ENCODE results near the gene GCAT. TPM values are rescaled to one million over a fixed set of nuclear protein-coding genes. Genes with fewer than 3 reads are reported as not detected.

GCAT gene
- polyA plus RNA-seq, 4 donors, result 5.7 to 18.6 (median 12.5) TPM

DNA sequence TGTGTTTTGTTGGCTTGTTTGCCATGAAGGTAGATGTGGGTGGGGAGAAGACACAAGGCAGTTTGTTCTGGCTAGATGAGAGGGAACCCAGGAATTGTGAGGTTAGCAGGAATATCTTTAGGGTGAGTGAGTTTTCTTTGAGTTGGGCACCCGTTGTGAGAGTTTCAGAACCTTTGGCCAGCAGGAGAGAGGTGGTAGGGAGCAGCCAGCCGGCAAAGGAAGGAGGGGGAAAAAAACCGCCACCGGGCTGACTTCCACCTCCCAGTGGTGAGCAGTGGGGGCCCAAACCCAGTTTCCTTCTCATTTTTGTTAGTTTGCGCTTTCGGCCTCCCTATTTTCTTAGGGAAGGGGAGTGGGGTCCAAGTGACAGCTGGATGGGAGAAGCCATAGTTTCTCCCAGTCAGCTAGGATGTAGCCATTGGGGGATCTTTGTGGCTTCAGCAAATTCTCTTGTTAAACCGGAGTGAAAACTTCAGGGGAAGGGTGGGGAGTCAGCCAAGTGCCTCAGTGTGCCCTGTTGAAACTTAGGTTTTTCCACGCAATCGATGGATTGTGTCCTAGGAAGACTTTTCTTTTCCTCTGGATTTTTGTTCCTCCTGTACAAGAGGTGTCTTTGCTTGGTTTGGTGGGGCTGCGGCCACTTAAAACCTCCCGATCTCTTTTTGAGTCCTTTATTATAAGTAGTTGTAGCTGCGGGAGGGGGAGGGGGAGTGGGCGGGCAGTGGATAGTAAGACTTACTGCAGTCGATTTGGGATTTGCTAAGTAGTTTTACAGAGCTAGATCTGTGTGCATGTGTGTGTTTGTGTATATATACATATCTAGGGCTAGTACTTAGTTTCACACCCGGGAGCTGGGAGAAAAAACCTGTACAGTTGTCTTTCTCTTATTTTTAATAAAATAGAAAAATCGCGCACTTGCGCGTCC, 1.1 kb upstream of the GCAT start:
- DNase-seq (ENCODE audit: low read depth in 4 of 4, low spot score in 3 of 4), result no peak

DNA sequence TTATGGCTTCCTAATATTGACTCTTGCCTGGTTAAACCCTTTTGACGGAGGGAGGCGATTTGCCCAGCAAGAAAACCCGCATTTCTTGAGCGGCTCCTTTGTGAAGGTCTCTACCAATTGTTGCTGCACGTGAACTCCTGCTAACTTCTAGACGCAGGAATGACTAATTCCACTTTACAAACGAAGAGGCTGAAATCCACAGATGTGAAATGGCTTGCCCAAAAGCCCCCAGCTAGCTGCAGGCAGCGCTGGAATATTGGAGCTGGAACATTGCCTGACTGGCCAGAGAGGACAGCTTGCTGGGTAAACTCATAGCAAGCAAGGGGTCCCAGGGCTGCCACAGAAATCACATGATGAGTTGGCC, 542 bp downstream of the GCAT start:
- no peak for DNase-seq (ENCODE audit: low read depth in 4 of 4, low spot score in 3 of 4)

DNA sequence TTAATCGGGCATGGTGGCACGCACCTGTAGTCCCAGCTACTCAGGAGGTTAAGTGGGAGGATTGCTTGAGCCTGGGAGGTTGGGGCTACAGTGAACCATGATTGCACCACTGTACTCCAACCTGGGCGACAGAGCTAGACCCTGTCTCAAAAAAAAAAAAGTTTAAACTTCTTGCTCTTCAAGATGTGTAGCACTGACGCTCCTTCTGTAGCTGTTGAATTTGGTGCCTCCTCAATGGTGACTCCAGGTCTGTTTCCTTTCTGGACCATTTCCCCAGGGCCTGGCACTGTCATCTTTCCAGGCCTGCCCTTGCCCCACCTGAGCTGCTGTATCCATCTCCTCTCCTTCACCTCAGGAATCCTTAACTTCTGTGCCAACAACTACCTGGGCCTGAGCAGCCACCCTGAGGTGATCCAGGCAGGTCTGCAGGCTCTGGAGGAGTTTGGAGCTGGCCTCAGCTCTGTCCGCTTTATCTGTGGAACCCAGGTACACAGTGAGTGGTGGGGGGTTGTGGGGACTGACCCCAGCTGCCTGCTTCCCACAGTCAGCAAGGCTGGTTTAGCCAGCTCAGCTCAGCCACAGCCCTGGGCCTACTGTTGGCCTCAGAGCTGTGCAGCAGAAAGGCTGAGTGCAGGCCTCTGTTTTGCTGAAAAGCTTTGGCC, 2.1 kb downstream of the GCAT start:
- DNase-seq (ENCODE audit: low read depth in 4 of 4, low spot score in 3 of 4), result no peak

DNA sequence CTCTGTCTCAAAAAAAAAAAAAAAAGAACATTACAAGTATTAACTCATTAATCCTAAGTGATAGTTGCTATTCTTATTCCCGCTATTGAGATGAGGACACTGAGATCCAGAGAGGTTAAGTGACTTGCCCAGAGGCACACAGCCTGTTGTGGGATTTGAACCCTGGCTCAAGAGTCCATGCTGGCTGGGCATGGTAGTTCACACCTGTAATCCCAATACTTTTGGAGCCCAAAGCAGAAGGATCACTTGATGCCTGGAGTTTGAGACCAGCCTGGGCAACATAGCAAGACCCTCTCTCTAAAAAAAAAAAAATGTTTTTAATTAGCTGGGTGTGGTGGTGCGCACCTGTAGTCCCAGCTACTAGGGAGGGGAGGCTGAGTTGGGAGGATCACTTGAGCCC, 4.1 kb downstream of the GCAT start:
- no peak for DNase-seq (ENCODE audit: low read depth in 4 of 4, low spot score in 3 of 4)

DNA sequence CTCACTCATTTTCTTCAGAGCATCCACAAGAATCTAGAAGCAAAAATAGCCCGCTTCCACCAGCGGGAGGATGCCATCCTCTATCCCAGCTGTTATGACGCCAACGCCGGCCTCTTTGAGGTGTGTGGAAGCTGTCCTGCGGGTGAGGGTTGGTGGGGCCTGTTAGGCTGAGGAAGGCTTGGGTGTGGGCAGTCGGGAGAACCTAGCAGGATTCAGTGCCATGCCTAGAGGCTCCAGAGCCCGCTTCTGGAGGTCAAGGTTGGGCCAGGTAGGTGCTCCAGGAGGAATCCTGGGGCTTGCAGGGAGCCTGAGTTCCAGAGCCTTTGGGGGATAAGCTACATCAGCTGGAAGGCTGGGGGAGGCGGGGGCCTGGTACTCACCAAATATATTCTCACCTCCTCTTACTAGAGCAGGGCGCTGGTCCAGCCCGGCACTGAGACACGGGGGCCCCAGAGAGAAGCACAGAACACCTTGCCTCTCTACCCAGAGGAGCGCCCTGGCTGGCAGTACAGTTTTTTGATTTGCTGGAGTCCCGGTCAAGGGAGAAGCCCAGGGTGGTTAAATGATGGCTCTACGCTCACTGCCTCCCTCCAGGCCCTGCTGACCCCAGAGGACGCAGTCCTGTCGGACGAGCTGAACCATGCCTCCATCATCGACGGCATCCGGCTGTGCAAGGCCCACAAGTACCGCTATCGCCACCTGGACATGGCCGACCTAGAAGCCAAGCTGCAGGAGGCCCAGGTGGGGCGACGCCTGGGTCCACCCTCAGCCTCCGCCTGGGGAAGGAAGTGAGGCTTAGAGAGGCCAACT, 5.3 kb downstream of the GCAT start:
- no peak for DNase-seq (ENCODE audit: low read depth in 4 of 4, low spot score in 3 of 4)

DNA sequence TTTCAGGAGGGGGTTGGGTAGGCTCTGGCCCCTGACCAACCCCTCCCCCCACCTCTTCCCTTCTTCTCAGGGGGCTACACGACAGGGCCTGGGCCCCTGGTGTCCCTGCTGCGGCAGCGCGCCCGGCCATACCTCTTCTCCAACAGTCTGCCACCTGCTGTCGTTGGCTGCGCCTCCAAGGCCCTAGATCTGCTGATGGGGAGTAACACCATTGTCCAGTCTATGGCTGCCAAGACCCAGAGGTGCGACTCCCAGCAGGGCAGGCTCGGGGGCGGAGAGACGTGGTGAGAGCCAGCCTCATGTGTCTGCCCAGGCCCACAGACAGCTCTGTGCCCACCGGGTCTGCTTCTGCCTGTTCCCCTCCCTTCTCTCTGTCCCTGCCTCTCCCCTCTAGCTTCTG, 7.9 kb downstream of the GCAT start:
- DNase-seq (ENCODE audit: low read depth in 4 of 4, low spot score in 3 of 4), result no peak

DNA sequence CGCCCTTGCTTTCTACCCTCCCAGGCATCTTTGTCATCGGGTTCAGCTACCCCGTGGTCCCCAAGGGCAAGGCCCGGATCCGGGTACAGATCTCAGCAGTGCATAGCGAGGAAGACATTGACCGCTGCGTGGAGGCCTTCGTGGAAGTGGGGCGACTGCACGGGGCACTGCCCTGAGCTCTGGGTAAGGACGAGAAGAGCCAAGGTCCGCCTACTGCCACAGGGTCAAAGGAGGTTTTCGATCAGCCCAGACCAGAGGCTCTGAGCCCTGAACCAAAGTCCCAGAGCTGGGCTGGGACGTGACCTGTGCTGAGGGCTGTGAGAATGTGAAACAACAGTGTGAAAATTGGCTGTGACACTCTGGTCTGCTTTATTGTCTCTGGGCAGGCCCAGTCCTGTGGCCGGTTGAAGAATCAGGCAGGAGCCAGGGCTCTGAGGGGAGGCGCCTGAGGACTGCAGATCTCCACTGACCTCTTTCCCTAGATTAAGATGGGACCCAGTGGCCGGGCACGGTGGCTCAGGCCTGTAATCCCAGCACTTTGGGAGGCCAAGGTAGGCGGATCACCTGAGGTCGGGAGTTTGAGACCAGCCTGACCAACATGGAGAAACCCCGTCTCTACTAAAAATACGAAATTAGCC, 8.9 kb downstream of the GCAT start:
- DNase-seq (ENCODE audit: low read depth in 4 of 4, low spot score in 3 of 4), result no peak

DNA sequence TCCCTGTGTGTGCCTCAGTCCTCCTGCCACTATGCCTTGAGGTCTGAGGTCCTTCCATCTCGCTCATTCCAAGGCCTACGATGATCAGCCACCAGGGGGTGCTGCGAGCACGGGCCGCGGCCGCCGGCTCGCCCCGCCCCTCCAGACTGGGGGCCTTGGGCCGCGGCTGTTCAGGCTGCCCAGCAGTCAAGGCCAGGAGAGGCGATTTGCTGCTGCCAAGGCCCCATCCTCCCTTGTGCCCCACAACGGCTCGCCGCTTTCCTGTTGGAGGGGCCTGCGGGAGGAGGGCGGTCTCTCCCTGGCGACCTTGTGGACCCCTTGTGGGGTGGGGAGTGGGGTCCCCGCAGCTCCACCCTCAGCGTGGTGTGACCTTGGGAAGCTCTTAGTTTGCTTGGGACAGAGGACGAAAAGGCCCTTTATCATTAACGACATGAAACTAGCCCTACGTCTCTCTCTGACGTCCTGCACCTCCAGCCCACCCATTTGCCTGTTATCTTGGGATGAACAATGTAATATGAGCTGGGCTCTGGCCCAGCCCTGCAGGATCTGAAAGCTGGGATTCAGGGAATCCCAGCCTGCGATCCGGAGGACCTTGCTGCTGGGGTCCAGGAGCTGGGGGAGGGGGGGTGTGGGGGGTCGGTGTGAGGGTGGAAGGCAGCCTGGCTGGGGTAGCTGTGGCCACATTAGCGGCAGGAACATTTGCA, 10.1 kb downstream of the GCAT start:
- no peak for DNase-seq (ENCODE audit: low read depth in 4 of 4, low spot score in 3 of 4)

DNA sequence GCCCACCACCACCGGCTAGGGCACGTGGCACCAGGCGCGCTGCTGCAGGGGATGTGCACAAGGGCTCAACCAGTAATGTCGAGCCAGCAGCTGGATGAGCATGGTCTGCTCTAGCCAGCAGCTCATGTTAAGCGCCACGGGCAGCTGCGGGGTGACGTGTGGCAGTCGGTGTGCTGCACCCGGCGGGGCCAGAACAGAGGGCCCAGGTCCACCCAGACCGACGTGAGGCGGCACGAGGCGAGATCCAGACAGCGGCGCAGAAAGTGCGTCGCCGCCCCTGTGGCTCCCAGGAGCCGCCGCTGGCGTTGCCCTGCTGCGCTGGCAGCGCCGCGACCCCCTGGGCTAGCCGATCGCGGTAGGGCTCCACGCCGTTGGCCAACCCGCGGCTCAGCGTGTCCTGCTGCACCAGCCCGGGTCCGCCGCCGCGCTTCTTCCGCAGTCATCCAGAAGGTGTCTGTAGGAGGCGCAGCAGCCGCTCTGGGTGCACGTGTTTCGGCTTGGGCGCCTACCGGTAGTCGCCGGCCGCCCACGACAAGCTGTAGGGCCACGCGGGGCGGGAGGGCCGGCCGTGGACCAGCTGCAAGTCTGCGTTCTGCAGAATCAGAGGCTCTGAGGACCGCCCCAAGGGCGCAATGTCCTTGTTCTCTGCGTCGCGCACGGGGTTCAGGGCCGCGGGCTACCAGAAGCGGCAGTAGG, 10.8 kb downstream of the GCAT start:
- DNase-seq (ENCODE audit: low read depth in 4 of 4, low spot score in 3 of 4), result no peak

DNA sequence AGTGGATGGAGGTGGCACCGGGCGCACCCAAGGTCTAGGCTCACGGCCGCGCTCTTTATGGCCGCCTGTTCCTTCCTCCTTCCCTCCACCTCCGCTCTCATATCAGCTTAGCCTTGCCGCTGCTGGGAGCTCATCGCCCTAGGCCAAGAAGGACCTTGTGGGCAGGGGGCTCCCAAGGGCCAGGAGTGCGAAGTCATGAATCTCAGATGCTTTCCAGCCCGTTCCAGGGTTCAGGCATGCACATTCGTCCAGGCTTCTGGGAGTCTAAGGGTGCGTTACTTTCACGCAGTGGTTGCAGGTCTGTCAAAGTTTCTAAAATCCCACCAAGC, 11.3 kb downstream of the GCAT start:
- DNase-seq (ENCODE audit: low read depth in 4 of 4, low spot score in 3 of 4), result no peak

DNA sequence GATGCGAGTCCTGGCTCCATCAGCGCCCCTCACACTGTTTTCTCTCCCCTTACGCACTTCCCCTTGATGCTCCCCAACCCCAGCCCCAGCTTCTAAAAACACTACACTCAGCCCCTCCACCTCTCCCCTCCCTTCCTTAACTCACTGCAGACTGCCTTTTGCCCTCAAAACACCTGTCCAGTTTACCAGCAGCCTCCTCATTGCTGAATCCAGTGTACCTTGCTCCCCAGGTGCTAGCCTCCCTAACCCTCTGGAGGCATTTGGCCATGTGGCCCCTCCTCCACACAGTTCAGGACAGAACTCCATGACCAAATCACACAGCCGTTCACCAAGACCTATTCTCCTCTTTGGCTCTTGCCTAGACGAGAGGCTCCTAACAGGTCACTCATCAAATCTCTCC, 12.6 kb downstream of the GCAT start:
- DNase-seq (ENCODE audit: low read depth in 4 of 4, low spot score in 3 of 4), result no peak

DNA sequence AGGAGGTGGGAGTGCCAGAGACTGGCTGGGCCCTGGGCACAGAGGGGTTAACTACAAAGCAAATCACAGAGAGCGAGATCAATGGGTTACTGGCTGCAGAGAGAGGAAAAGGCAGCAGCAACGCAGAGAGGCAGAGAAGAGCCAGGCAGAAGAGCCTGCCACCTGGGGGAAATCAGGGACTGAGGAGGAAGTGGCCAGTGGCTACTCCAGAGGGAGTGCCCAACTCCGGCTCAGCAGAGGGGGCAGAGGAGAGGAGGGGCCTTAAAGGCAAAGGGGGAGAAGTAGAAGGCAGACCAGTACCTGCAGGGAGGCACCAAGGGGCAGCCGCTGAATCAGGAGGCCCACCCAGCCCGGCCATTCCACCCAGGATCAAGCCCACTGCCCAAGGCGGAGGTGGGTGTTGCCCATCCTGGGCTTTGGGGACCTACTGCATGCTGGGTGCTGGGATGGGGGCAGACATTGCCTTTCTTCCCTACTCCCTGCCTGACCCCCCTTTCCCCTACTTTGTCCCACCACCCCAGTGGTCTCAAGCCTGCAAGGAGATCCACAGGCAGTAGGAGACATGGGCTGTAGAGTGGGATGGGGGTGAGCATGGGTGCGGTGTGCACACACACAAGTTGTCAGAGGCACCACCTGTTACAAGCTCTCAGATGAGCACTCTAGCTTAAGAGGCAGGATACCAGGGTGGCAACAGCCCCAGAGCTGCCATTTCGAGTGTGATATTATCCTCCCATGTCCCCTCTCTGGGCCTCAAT, 14.5 kb downstream of the GCAT start:
- DNase-seq (ENCODE audit: low read depth in 4 of 4, low spot score in 3 of 4), result no peak

DNA sequence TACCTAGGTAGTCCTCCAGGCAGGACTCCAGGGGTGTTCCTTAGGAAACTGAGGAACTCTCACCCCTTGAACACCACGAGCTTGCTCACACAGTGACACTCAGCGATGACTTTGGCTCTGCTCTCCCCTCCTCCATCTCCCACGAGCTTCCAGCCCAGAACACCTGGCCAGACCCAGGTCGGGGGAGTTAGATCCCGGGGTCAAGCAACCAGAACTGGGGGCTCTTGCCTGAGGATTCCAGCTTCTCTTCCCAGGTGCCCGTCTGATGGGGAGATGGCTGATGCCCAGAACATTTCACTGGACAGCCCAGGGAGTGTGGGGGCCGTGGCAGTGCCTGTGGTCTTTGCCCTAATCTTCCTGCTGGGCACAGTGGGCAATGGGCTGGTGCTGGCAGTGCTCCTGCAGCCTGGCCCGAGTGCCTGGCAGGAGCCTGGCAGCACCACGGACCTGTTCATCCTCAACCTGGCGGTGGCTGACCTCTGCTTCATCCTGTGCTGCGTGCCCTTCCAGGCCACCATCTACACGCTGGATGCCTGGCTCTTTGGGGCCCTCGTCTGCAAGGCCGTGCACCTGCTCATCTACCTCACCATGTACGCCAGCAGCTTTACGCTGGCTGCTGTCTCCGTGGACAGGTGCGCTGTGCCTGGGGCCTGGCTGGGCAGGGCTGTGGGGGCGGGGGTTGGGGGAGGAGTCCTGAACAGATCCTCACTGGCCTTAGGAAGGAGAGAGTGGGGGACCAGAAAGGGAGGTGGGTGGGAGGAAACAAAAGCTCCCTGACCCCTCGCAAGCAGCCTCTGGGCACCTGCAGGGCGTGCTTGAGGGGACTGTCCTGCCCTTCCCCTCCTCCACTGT, 15.6 kb downstream of the GCAT start, which contains the start of gene GALR3:
TSS of gene GALR3 (plus strand) at position 249 of the 852 bp plus-strand sequence. CDS start at position 274, 25 bp downstream.
- no peak for DNase-seq (ENCODE audit: low read depth in 4 of 4, low spot score in 3 of 4)

DNA sequence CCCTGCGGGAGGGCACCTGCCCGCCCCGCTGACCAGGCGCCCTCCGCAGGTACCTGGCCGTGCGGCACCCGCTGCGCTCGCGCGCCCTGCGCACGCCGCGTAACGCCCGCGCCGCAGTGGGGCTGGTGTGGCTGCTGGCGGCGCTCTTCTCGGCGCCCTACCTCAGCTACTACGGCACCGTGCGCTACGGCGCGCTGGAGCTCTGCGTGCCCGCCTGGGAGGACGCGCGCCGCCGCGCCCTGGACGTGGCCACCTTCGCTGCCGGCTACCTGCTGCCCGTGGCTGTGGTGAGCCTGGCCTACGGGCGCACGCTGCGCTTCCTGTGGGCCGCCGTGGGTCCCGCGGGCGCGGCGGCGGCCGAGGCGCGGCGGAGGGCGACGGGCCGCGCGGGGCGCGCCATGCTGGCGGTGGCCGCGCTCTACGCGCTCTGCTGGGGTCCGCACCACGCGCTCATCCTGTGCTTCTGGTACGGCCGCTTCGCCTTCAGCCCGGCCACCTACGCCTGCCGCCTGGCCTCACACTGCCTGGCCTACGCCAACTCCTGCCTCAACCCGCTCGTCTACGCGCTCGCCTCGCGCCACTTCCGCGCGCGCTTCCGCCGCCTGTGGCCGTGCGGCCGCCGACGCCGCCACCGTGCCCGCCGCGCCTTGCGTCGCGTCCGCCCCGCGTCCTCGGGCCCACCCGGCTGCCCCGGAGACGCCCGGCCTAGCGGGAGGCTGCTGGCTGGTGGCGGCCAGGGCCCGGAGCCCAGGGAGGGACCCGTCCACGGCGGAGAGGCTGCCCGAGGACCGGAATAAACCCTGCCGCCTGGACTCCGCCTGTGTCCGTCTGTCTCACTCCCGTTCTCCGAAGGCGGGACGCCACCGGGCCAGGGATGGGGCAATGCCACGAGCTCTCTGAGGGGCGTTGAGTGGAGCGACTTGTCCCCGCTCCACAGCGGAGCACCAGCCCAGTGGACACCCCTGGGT, 17.2 kb downstream of the GCAT start:
- DNase-seq (ENCODE audit: low read depth in 4 of 4, low spot score in 3 of 4), result no peak

DNA sequence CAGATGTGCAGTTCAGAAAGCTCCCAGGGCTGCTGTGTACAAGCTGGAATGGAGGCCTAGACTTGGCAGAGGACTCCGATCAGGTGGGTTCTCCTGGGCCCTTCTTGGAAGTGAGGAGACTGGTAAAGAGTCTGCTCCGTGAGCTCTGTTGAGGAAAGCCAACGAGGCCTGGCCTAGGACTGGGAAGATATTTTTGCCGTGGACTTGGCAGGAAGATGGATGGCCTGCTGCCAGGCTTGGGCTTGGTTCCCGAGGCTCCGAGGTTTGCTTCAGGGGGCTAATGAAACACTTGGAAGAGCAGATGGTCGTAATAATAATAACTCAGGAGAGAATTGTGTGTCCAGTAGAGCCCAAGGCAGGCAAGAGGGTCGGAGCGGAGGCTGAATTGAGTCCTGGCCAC, 19.3 kb downstream of the GCAT start:
- no peak for DNase-seq (ENCODE audit: low read depth in 4 of 4, low spot score in 3 of 4)

DNA sequence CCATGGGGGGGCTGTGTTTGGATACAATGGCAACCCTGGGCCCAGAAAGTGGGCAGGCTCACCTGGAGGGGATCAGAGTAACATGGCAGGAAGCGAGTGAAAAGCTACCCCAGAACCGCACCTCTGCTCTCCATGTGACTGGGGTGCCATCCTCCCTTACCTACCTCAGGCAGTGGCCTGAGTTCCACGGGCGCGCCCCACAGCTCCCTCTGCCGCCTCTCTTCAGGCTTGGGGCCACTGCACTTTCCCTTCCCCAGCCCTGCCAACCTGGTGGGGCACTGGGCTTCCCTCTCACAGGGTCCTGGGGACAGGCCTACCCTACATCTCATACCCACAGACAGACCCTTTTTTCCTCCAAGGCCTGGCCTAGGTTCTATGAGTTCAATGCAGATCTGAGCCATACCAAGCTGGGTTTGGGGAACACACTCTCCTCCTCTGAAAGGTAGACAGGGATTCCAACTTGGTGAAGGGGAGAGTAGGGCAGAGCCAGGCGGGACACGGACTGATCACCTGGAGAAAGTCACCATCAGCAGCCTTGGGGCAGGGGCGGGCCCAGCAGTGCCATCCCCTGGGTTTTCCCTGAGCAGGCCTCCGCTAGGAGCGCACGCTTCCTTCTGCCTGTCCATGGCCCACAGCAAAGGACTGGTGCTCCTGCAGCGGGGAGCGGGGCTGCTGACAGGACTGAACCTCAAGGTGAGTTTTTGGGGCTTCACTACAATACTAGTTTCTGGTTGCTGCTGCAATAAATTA, 22.5 kb downstream of the GCAT start:
- no peak for DNase-seq (ENCODE audit: low read depth in 4 of 4, low spot score in 3 of 4)

Data from left renal pelvis (tissue), 4 donors.